Activated T-cell treated with anti-CD3 and anti-CD28 coated beads, Interleukin-2, amount 50 U/mL, for 24 hours (primary cell): ENCODE data around the gene KPNA4.
"Not testable (repeated sequence)": the region's sequence is repeated elsewhere in the genome, so short reads cannot be mapped to it uniquely, and the experiment has no call there.

ENCODE experiments used
- DNase-seq: peaks from one replicate; pipeline ENCODE4 v3.0.0-alpha.2; 2020
- H3K27ac Mint-ChIP-seq: 2 replicates; pipeline ENCODE4 v1.8.0; 2020; ENCODE audit warnings: mild to moderate bottlenecking, mixed read lengths
- H3K27me3 Mint-ChIP-seq: 2 replicates; pipeline ENCODE4 v1.8.0; 2020; ENCODE audit warnings: mixed read lengths
- H3K36me3 Mint-ChIP-seq: 2 replicates; pipeline ENCODE4 v1.8.0; 2020; ENCODE audit warnings: low read depth, mixed read lengths
- H3K4me1 Mint-ChIP-seq: 2 replicates; pipeline ENCODE4 v1.8.0; 2020; ENCODE audit warnings: low read depth, mixed read lengths
- H3K4me3 Mint-ChIP-seq: 2 replicates; pipeline ENCODE4 v1.8.0; 2020; ENCODE audit warnings: mild to moderate bottlenecking, moderate library complexity, mixed read lengths
- H3K9me3 Mint-ChIP-seq: 2 replicates; pipeline ENCODE4 v1.8.0; 2020; ENCODE audit warnings: mixed read lengths

The KPNA4 gene

DNA sequence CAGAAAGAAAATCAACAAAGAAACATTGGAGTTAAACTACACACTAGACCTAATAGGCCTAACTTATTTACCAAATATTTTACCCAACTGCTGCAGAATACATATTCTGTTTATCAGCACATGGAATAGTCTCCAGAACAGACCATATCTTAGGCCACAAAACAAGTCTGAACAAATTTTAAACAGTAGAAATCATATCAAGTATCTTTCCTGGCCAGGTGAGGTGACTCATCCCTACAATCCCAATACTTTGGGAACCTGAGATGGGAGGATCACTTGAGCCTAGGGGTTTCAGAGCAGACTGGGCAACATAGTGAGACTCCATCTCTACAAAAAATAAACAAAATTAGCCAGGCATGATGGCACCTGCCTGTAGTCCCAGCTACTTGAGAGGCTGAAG, 18.1 kb upstream of the KPNA4 start:
- H3K27me3 Mint-ChIP-seq, result peaks cover 42% of the 10 kb centered on the region
- H3K4me3 Mint-ChIP-seq, result no peak overlapping the region

DNA sequence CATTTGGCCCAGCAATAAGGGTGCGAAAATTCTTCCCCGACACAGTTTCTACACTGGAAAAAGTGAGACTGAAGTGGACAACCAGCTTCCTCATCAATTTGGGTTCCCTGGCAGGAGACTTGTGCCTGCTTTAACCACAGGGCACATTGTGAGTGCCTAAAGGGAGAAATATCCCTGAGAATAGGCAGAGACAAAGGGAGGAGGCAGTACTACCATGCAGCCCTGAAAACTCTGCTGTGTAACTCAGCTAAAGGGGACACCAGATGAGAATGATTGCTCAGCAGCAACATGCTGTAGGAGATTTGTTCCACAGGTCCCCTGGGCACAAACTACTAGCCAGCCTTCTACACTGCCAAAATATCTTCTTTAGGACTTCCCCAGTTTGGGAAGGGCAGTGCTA, 15.6 kb upstream of the KPNA4 start:
- Mint-ChIP-seq H3K4me3 (no peak overlapping the region), H3K4me1 (no peaks in the 10 kb centered on the region), H3K9me3 (peaks cover 11% of the 10 kb centered on the region), H3K27me3 (peaks cover 37% of the 10 kb centered on the region), H3K36me3 (no peaks in the 10 kb centered on the region), H3K27ac (no peak overlapping the region)
- DNase-seq, result no peak

More for the DNA sequence above, 18.1 kb upstream of the KPNA4 start:
- H3K9me3 Mint-ChIP-seq, result peaks cover 11% of the 10 kb centered on the region
- H3K4me1 Mint-ChIP-seq, result no peaks in the 10 kb centered on the region
- no peak overlapping the region for H3K27ac Mint-ChIP-seq
- H3K36me3 Mint-ChIP-seq, result no peaks in the 10 kb centered on the region
- DNase-seq, result no peak

DNA sequence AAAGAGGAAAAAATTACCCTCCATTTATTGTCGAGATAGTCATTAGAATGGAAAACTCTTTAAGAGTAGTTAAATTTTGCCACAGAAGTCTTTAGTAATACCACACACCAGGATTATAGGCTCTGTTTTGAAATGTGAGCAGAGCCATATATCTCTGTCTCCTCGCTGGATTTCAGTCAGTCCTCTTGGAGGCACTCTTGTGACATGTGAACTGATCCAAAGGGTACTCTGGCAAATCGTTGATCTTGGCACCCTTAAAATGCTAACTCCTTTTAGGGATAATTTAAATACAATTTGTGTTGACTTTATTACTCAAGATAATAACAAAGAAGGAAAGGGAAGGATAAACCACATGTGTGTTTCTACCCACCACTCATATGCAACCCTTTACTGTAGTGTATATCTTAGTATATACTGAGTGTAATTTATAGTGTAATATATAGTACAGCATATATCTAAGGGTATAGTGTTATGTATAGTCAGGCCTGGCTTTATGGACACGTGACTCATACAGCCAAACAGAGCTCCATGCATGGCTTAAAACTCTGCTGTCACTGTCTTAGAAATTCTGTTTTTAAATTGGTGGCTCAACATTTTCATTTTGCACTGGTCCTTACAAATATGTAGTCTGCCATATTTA, 12.3 kb upstream of the KPNA4 start:
- H3K4me1 Mint-ChIP-seq, result no peaks in the 10 kb centered on the region
- peaks cover 23% of the 10 kb centered on the region for H3K27me3 Mint-ChIP-seq
- H3K4me3 Mint-ChIP-seq, result no peak overlapping the region
- H3K27ac Mint-ChIP-seq, result no peak overlapping the region
- no peak for DNase-seq
- H3K36me3 Mint-ChIP-seq, result no peaks in the 10 kb centered on the region
- peaks cover 11% of the 10 kb centered on the region for H3K9me3 Mint-ChIP-seq

DNA sequence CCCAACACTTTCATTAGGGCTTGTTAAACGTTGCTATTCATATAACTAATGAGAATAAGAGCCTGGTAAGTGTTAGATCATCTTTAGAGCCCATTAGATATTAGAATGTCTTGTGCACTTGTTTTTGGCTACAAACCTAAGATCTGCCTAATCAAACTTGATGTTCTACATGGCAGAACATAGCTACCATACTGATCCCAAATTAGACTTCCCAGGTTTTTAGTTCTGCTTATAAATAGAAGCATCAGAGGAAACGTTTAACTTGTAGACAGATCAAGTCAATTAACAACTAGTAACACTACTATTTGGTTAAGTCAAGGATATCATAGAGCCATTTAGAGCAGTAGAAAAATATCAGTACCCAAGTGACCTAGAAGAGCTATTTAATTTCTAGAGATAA, 11.7 kb upstream of the KPNA4 start:
- Mint-ChIP-seq H3K4me1 (no peaks in the 10 kb centered on the region), H3K36me3 (no peaks in the 10 kb centered on the region), H3K9me3 (peaks cover 11% of the 10 kb centered on the region), H3K4me3 (no peak overlapping the region), H3K27ac (no peak overlapping the region), H3K27me3 (peaks cover 23% of the 10 kb centered on the region)
- DNase-seq, result no peak

DNA sequence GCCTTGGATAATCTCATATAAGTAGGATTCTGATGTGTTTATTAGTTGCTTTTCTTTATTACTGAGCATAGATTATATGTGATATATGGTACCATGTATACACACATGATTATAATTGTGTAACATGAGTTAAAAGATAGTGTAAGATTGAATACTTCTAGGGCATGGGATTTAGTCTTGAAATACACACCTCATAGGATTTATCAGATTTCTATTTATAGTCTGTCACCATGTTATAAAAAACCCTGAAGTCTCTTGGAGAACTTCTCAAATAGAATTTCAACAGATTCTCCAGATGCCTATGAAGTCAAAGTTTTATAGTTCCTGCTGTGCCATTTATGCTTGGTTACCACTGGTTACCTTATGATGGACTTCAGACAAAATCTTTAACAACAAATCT, 11.2 kb upstream of the KPNA4 start:
- no peak overlapping the region for H3K27ac Mint-ChIP-seq
- no peak for DNase-seq
- peaks cover 8% of the 10 kb centered on the region for H3K9me3 Mint-ChIP-seq
- H3K4me3 Mint-ChIP-seq, result no peak overlapping the region
- H3K4me1 Mint-ChIP-seq, result no peaks in the 10 kb centered on the region
- H3K27me3 Mint-ChIP-seq, result peaks cover 19% of the 10 kb centered on the region
- no peaks in the 10 kb centered on the region for H3K36me3 Mint-ChIP-seq

DNA sequence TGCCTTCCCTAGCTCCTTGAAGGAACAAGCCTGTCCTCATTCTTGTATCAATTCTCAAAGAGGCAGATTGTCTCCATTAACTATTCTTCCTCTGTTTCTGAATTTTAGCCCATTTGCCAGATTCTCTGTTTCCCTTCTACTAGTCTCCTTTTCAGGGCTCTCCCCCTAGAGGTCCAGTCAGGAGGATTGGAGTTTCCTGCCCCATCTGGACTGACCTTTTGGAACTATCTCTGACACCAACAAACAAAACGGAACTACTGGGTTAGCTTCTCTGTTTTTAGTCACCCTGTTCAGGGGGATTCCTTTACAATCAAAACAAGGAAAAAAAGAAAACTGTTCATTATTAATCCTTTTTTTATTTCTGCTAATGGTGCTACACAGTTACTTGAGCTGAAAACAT, 10.2 kb upstream of the KPNA4 start:
- Mint-ChIP-seq H3K4me3 (no peak overlapping the region), H3K4me1 (no peaks in the 10 kb centered on the region), H3K36me3 (no peaks in the 10 kb centered on the region), H3K9me3 (peaks cover 2% of the 10 kb centered on the region), H3K27me3 (peaks cover 11% of the 10 kb centered on the region), H3K27ac (no peak overlapping the region)
- DNase-seq, result no peak

DNA sequence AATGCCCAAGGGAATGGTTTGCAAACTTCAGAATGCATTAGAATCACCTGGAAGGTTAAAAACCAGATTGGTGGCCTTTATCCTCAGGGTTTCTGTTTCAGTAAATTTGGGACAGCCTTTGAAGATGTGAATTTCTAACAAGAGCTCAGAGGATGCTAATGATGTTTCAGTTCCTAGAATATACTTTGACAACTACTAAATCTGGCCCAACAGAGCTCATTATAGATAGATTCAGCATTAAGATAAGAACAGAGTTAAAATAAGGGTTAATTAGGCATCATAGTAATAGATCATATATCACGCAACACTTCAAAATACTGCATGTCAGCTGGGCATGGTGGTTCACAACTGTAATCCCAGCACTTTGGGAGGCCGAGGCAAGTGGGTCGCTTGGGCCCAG, 9.3 kb upstream of the KPNA4 start:
- Mint-ChIP-seq H3K36me3 (peaks cover 4% of the 10 kb centered on the region), H3K27ac (no peak overlapping the region), H3K9me3 (peaks cover 4% of the 10 kb centered on the region), H3K4me3 (no peak overlapping the region), H3K4me1 (no peaks in the 10 kb centered on the region), H3K27me3 (peaks cover 10% of the 10 kb centered on the region)
- no peak for DNase-seq

DNA sequence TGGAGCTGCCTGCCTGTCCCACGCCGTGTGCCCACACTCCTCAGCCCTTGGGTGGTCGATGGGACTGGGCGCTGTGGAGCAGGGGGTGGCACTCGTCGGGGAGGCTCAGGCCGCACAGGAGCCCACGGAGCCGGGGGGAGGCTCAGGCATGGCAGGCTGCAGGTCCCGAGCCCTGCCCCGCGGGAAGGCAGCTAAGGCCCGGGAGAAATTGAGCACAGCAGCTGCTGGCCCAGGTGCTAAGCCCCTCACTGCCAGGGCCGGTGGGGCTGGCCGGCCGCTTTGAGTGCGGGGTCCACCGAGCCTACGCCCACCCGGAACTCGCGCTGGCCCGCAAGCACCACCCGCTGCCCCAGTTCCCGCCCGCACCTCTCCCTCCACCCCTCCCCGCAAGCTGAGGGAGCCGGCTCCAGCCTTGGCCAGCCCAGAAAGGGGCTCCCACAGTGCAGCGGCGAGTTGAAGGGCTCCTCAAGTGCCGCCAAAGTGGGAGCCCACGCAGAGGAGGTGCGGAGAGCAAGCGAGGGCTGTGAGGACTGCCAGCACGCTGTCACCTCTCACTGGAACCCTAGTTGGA, 8.7 kb upstream of the KPNA4 start:
- H3K9me3 Mint-ChIP-seq, H3K27ac Mint-ChIP-seq, H3K36me3 Mint-ChIP-seq, DNase-seq, H3K4me1 Mint-ChIP-seq, H3K27me3 Mint-ChIP-seq, H3K4me3 Mint-ChIP-seq: not testable (repeated sequence)

DNA sequence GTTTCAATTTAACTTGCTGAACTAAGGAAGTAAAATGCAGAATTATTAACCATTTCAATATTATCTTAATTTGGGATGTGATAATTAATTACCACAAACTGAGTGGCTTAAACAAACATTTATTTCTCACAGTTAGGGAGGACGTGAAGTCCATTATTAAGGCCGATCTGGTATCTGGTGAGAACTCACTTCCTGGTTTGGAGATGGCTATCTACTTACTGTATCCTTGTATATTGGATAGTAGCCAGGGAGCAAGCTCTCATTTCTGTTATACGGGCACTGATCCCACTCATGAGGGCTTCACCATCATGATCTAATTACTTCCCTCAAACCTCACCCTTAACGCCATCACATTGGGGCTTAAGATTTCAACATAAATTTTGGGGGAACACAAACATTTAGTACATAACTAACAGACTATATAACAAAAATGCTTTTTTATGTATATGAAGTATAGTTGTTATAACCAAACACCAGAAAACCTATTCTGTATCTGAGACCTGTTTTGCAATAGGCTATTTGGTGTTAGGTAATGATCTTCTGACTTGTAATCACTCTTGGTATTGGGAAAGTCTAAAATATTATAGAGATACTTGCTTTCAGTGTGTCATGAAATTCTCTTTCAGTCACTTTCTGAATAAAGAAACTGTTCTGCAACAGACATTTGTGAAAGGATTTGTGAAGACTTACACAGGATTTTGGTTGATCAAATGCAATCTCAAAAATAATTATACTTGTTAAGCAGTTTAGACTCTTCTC, 4.7 kb upstream of the KPNA4 start:
- no peak for DNase-seq
- Mint-ChIP-seq H3K9me3 (peaks cover 7% of the 10 kb centered on the region), H3K4me3 (no peak overlapping the region), H3K4me1 (peaks cover 18% of the 10 kb centered on the region), H3K27me3 (no peaks in the 10 kb centered on the region), H3K36me3 (peaks cover 45% of the 10 kb centered on the region), H3K27ac (no peak overlapping the region)

DNA sequence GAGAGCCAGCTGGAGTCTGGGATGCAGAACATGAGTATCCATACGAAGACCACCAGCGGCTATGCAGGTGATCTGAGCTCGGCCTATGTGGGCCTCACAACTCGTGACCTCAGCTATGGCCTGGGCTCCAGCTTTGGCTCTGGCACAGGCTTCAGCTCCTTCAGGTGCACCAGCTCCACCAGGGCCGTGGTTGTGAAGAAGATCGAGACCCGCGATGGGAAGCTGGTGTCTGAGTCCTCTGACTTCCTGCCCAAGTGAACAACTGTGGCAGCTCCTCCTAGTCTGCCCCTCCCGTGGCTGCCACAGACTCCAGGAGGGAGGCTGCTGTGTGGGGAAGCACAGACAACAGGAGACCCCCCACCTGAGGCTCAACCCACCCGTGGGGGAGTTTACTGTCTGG, 3.6 kb upstream of the KPNA4 start:
- peaks cover 51% of the 10 kb centered on the region for H3K36me3 Mint-ChIP-seq
- H3K4me1 Mint-ChIP-seq, result peaks cover 19% of the 10 kb centered on the region

DNA sequence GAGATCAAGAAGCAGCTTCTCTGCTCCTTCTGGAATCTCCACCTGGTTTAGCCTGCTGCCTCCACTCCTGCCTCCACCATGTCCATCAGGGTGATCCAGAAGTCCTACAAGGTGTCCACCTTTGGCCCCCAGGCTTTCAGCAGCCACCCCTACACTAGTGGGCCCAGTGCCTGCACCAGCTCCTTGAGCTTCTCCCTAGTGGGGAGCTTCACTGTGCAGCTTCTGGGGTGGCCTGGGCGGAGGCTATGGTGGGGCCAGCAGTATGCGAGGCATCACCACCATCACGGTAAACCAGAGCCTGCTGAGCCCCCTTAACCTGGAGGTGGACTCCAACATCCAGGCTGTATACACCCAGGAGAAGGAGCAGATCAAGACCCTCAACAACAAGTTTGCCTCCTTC, 2.4 kb upstream of the KPNA4 start:
- Mint-ChIP-seq H3K4me1 (peaks cover 31% of the 10 kb centered on the region), H3K9me3 (peaks cover 7% of the 10 kb centered on the region), H3K36me3 (peaks cover 63% of the 10 kb centered on the region), H3K27ac (no peak overlapping the region), H3K27me3 (no peaks in the 10 kb centered on the region), H3K4me3 (no peak overlapping the region)
- DNase-seq, result no peak

More for the DNA sequence above, 3.6 kb upstream of the KPNA4 start:
- Mint-ChIP-seq H3K27ac (no peak overlapping the region), H3K9me3 (peaks cover 7% of the 10 kb centered on the region), H3K27me3 (no peaks in the 10 kb centered on the region), H3K4me3 (no peak overlapping the region)
- no peak for DNase-seq

DNA sequence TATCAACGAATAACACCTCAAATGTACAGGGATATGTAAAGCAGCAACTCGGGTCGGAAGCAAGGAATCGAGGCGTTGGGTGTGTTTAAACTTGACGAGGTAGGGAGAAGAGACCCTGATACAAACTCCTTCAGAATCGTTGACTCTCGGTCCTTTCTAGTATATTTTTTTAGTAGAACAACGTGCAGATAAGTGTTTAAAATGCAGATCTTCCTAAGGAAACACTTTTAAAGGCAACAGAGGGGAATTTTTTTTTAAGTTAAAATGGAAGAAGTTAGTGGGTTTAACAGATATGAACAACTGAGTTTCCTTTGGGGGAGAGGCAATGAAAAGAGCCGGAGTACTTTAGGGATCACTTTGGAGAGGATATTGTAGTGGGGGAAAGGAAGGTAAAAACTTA, 1.1 kb upstream of the KPNA4 start:
- Mint-ChIP-seq H3K27me3 (no peaks in the 10 kb centered on the region), H3K27ac (peak overlapping the region; percentile 100), H3K4me1 (peaks cover 44% of the 10 kb centered on the region), H3K9me3 (peaks cover 7% of the 10 kb centered on the region), H3K4me3 (peak overlapping the region; percentile 96), H3K36me3 (peaks cover 76% of the 10 kb centered on the region)
- DNase-seq, result no peak

DNA sequence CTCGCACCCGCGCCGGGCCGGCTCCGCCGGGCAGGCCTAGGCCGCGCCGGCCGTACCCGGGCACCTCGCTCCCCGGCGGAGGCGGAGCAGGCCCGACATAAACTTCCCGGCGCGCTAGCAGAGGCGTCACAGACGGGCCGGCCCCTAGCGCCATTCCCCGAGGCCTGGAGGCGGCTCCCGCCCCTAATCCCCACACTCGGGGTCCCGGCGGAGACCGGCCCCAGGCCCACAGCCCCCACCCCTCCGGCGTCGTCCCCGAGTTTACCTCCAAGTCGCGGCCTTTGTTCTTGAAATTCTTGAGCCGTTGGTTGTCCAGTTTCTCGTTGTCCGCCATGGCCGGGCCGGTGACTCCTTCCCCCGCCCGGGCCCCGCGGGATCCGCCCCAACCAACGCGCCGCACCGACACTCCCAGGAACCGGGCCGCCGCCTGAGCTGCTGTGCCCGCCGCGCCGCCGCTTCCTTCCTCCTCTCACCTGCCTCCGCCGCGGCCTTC, 376 bp downstream of the KPNA4 start:
- H3K4me3 Mint-ChIP-seq, result peak overlapping the region; percentile 96
- H3K4me1 Mint-ChIP-seq, result peaks cover 58% of the 10 kb centered on the region
- peaks cover 6% of the 10 kb centered on the region for H3K9me3 Mint-ChIP-seq
- H3K36me3 Mint-ChIP-seq, result peaks cover 83% of the 10 kb centered on the region
- H3K27me3 Mint-ChIP-seq, result no peaks in the 10 kb centered on the region
- DNase-seq, result no peak
- H3K27ac Mint-ChIP-seq, result peak overlapping the region; percentile 100

DNA sequence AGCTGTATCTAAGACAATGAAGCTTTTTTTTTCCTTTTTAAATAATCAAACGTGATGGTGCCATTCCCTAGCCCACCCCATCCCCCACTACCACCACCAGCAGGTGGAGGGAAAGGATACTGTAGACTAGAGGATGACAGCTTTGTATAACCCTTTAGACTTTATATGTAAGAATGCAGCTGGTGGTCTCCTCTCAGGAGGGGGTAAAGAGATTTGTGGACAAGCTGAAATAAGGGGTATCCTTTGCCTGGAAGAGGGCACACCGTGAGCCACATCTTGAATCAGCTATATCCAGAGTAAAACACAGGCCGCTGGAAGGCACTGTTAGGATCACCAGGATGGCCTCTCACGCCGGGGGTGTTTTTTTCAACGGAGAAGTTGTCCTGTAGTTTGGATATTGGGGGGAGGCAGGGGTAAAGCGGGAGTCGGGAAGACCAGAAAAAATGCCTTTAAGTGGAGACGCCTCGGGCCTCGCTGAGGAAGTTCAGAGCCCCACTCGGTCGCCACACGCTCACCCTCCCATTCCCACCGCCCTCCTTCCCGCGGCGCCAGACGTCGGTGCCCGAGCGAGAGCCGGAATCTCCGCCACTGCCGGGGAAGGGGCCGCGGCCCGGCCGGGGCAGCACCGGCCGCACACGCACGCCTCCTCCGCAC, 986 bp downstream of the KPNA4 start:
- Mint-ChIP-seq H3K4me3 (peak overlapping the region; percentile 95), H3K9me3 (peaks cover 2% of the 10 kb centered on the region), H3K27me3 (no peaks in the 10 kb centered on the region), H3K27ac (peak overlapping the region; percentile 94), H3K4me1 (peaks cover 64% of the 10 kb centered on the region), H3K36me3 (peaks cover 83% of the 10 kb centered on the region)
- no peak for DNase-seq

DNA sequence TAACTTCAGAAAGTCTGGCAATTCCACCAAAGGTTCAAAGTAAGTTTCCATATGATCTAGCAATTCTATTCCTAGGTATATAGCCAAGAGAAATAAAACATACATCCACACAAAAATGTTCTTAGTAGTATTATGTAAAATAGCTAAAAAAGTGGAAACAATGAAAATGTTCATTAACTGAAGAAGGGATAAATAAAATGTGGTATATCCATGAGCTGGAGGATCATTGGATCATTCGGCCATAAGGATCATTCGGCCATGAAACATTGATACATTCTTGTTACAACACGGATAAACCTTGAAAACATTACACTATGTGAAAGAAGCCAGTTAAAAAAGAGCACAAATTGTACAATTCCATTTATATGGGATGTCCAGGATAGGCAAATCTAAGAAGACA, 2.4 kb downstream of the KPNA4 start:
- no peaks in the 10 kb centered on the region for H3K27me3 Mint-ChIP-seq

More for the DNA sequence above, 2.4 kb downstream of the KPNA4 start:
- DNase-seq, result no peak
- Mint-ChIP-seq H3K27ac (peak overlapping the region; percentile 42), H3K4me1 (peaks cover 75% of the 10 kb centered on the region), H3K9me3 (no peaks in the 10 kb centered on the region), H3K36me3 (peaks cover 77% of the 10 kb centered on the region), H3K4me3 (peak overlapping the region; percentile 95)
